ENCODE data around the gene KDM3A.

Gene KDM3A

GRCh38 chr2:86513948-86514660, 72.9 kb downstream of the KDM3A start:
- DNase-seq (ENCODE audit: low read depth, low spot score) = no peak

GRCh38 chr2:86518481-86518880, 77.3 kb downstream of the KDM3A start:
- peak; percentile 2 for DNase-seq (ENCODE audit: low read depth, low spot score)

GRCh38 chr2:86519349-86519748, 78.2 kb downstream of the KDM3A start:
- no peak for DNase-seq (ENCODE audit: low read depth, low spot score)

DNA sequence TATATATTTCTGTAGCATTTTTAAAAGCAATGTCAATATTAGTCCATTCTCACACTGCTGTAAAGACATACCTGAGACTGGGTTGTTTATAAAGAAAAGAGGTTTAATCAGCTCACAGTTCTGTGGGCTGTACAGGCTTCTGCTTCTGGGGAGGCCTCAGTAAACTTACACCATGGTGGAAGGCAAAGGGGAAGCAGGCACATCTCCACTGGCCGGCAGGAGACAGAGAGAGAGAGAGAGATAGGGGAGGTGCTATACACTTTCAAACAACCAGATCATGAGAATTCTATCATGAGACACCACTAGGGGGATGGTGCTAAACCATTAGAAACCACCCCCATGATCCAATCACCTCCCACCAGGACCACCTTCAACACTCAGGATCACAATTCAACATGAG, 79.0 kb downstream of the KDM3A start:
- DNase-seq (ENCODE audit: low read depth, low spot score) = no peak

GRCh38 chr2:86521922-86522321, 80.8 kb downstream of the KDM3A start:
- no peak for DNase-seq (ENCODE audit: low read depth, low spot score)

DNA sequence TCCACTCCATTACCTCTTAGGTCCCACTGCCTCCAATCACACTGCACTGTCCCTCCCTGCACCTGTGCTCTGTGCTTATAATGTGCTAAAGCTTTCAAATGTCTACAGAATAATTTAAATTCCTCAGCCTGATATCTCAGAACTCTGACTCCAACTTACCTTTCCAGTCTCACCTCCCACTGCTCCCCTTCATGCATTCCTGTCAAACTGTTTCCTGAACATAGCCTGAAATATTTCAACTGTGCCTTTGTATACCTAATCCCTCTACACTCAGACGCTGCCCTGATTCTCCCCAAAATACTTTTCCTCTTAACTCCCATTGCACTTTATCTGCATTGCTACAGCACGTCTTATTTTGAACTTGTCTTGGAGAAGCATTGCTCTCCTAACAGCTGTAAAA, 81.5 kb downstream of the KDM3A start:
- DNase-seq (ENCODE audit: low read depth, low spot score) = no peak

- no peak for DNase-seq (ENCODE audit: low read depth, low spot score)
These were observed 82.3 kb downstream of the KDM3A start for GRCh38 chr2:86523491-86523890.

DNA sequence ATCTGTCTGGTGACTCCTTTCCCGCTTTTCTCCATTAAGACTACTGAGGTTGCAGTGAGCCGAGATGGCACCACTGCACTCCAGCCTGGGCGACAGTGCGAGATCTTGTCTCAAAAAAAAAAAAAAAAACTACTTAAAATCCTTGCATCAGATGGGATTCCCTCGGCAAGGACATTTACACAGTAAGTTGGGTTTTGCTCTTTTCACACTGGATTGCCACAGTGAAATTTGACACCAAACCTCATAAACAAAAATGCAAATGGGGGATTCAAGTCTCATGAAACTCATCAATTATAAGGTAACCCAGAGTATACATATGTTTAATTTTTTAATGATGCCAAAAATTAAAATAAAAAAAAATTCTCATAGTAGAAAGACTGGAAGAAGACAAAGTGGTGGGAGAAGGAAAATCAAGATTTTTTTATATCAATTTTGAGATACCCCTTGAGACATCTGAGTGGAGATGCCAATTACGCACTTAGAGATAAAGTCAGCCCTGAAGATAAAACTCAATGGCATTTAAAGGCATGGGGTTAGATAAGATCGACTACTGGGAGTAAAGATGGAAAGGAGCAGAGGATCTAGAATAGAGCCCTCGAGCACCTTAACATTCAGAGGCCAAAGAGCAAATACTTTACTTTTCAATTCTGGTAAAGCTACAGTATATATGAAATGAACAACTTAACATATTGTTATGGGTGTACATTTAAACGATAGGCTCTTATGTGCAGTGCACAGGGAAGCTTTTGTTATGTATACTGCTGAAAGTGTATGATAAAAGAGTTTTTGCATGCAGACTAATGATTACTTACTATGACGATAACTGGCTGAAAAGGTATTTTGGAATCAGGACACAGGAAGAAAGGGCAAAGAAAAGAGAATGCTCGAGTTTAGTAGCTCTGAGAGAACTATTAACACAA, 84.5 kb downstream of the KDM3A start:
- no peak for DNase-seq (ENCODE audit: low read depth, low spot score)

DNA sequence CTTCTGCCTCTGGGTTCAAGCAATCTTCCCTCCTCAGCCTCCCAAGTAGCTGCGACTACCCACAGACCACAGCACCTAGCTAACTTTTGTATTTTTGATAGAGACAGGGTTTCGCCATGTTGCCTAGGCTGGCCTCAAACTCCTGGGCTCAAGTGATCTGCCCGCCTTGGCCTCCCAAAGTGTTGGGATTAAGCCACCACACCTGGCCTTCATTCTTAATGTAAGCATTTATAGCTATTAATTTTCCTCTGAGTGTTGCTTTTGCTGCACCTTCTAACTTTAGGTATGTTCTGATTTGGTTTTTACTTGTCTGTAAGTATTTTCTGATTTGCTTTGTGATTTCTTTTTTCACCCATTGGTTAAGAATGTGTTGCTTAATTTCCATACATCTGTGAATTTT, 92.4 kb downstream of the KDM3A start:
- no peak for DNase-seq (ENCODE audit: low read depth, low spot score)

- DNase-seq (ENCODE audit: low read depth, low spot score) = no peak
These were observed 100.2 kb downstream of the KDM3A start for GRCh38 chr2:86541334-86541733.
